Measurements from ENCODE around the gene ATP23.

DNA sequence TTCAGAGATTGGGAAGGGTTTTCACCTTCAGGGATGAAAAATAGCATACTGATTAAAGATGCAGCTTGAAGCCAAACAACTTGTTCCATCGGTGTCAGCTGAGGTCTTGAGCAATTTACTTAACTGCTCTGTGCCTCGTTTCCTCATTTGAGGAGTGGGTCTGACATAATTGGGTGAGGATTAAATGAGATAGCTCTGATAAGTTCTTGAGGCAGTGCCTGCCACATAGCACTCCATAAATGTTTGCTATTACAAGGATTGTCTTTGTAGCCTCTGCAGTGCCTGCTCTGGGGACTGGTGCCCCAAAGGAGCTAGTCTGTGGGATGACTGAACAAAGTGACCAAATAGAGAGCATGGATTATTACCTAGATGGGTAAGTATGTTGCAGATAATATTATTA lies 50.6 kb downstream of the ATP23 start:
- TF ChIP-seq, protein P1, sequence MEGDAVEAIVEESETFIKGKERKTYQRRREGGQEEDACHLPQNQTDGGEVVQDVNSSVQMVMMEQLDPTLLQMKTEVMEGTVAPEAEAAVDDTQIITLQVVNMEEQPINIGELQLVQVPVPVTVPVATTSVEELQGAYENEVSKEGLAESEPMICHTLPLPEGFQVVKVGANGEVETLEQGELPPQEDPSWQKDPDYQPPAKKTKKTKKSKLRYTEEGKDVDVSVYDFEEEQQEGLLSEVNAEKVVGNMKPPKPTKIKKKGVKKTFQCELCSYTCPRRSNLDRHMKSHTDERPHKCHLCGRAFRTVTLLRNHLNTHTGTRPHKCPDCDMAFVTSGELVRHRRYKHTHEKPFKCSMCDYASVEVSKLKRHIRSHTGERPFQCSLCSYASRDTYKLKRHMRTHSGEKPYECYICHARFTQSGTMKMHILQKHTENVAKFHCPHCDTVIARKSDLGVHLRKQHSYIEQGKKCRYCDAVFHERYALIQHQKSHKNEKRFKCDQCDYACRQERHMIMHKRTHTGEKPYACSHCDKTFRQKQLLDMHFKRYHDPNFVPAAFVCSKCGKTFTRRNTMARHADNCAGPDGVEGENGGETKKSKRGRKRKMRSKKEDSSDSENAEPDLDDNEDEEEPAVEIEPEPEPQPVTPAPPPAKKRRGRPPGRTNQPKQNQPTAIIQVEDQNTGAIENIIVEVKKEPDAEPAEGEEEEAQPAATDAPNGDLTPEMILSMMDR (IDR thresholded peaks at IDR 0.05): no peak
- no peak for TF ChIP-seq POLR2A (IDR thresholded peaks at IDR 0.05)
